ENCODE results near the gene MAPK14.

DNA sequence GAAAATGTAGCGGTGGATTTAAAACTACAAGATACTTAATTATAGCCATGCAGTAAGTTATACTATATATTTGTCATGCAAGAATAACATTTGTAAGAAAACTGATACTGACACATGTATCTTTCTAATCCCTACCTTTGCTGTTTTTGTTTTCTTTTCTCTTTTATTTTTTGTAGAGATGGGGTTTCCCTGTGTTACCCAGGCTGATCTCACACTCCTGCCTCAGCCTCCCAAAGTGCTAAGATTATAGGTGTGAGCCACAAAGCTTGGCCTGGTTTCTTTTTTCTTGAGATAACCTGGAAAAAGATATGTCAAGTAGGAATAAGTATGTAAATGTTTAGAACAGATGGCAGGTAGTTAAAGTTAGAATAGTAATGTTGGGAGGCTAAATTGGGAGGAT lies 44.1 kb downstream of the MAPK14 start:
- TF ChIP-seq HOXA7 (CRISPR knock-in tag; IDR thresholded peaks at IDR 0.05): no peak
- TF ChIP-seq SMC3 (IDR thresholded peaks at IDR 0.05): no peak
- TF ChIP-seq EP300 (IDR thresholded peaks at IDR 0.05): no peak
- TF ChIP-seq BHLHE40 (IDR thresholded peaks at IDR 0.05; ENCODE audit: low read depth, low read length): no peak
- TF ChIP-seq, protein P1, sequence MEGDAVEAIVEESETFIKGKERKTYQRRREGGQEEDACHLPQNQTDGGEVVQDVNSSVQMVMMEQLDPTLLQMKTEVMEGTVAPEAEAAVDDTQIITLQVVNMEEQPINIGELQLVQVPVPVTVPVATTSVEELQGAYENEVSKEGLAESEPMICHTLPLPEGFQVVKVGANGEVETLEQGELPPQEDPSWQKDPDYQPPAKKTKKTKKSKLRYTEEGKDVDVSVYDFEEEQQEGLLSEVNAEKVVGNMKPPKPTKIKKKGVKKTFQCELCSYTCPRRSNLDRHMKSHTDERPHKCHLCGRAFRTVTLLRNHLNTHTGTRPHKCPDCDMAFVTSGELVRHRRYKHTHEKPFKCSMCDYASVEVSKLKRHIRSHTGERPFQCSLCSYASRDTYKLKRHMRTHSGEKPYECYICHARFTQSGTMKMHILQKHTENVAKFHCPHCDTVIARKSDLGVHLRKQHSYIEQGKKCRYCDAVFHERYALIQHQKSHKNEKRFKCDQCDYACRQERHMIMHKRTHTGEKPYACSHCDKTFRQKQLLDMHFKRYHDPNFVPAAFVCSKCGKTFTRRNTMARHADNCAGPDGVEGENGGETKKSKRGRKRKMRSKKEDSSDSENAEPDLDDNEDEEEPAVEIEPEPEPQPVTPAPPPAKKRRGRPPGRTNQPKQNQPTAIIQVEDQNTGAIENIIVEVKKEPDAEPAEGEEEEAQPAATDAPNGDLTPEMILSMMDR (IDR thresholded peaks at IDR 0.05): no peak
